ENCODE measurements around the gene TNRC6C. TPM values are rescaled to one million over a fixed set of nuclear protein-coding genes. Genes with fewer than 3 reads are reported as not detected.

Gene TNRC6C
- total and polyA plus RNA-seq, 9 of the 15 experiments (the other 6 are each of a cell fraction or from before 2014, with no cell fraction given) = 0.20 to 4.9 (median 2.3) TPM

GRCh38 chr17:78107976-78108725 lies 149.6 kb downstream of the TNRC6C start:
- H3K36me3 ChIP-seq (ENCODE audit: control insufficient read depth, insufficient read depth, low read length) = peaks cover 58% of the 10 kb centered on the region
- TF ChIP-seq, protein P1, sequence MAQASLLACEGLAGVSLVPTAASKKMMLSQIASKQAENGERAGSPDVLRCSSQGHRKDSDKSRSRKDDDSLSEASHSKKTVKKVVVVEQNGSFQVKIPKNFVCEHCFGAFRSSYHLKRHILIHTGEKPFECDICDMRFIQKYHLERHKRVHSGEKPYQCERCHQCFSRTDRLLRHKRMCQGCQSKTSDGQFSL (CRISPR knock-in tag; IDR thresholded peaks at IDR 0.05) = no peak
- TF ChIP-seq, protein P1 (tag; IDR thresholded peaks at IDR 0.05) = peak in 1 of 2 experiments; percentile 44; a peak in 1 of 4 replicates
- peak; percentile 79 for TF ChIP-seq ZFP36 (IDR thresholded peaks at IDR 0.05; ENCODE audit: low read depth, low read length, partially characterized antibody)
- TF ChIP-seq TRIM25 (IDR thresholded peaks at IDR 0.05; ENCODE audit: borderline replicate concordance) = no peak
- TF ChIP-seq, protein P2, sequence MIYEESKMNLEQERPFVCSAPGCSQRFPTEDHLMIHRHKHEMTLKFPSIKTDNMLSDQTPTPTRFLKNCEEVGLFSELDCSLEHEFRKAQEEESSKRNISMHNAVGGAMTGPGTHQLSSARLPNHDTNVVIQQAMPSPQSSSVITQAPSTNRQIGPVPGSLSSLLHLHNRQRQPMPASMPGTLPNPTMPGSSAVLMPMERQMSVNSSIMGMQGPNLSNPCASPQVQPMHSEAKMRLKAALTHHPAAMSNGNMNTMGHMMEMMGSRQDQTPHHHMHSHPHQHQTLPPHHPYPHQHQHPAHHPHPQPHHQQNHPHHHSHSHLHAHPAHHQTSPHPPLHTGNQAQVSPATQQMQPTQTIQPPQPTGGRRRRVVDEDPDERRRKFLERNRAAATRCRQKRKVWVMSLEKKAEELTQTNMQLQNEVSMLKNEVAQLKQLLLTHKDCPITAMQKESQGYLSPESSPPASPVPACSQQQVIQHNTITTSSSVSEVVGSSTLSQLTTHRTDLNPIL (CRISPR knock-in tag; IDR thresholded peaks at IDR 0.05) = no peak
- no peak overlapping the region for H3K27ac ChIP-seq (ENCODE audit: extremely low read depth, low read depth, low read length)
- peaks cover 7% of the 10 kb centered on the region for H4K20me1 ChIP-seq (replicated peaks; ENCODE audit: control insufficient read depth, insufficient read depth, low read length)
- DNase-seq (ENCODE audit: extremely low read depth in 1 of 4, low spot score in 3 of 4) = no peak
- ATAC-seq = no peak
- peak overlapping the region in 1 of 2 experiments; percentile 64; a peak in 1 of 4 replicates for H3K9ac ChIP-seq (ENCODE audit: insufficient read depth in 1 of 2, low read depth in 2 of 2, low read length in 2 of 2)
- in situ Hi-C loops (cut with MboI) = no loop called here
- H3K9me1 ChIP-seq (ENCODE audit: control insufficient read depth, insufficient read depth, low read length) = no peaks in the 10 kb centered on the region
- no TSS peak for BruUV-seq (replicated peaks)
- CTCF ChIA-PET (ENCODE audit: low intra/inter-chr PET ratio) = no interaction called here
- intact Hi-C loops (cut with micrococcal nuclease) = no loop called here
- H3K79me2 ChIP-seq (ENCODE audit: control insufficient read depth, insufficient read depth, low read length) = peaks cover 13% of the 10 kb centered on the region; the same call in 2 of the 3 replicates
- H3K4me1 ChIP-seq (replicated peaks in 1 of 2; ENCODE audit: control insufficient read depth in 2 of 2, insufficient read depth in 2 of 2, low read length in 2 of 2) = peaks cover 0 to 41% of the 10 kb centered on the region in 2 experiments; a peak in 3 of 5 replicates
- 90% methylated on average over 17 of the region's 21 CpGs for WGBS (ENCODE audit: insufficient coverage, low coverage, missing lambda C conversion rate)
- no peak overlapping the region for H2AFZ ChIP-seq (ENCODE audit: low read depth, low read length)
- no peak for FAIRE-seq
- H3K27me3 ChIP-seq (ENCODE audit: control insufficient read depth in 2 of 2, insufficient read depth in 2 of 2, low read length in 2 of 2) = no peaks in the 10 kb centered on the region
- no peak overlapping the region for H3K4me3 ChIP-seq
- POLR2A ChIA-PET = interaction anchor here (0.6 to 1.1 kb wide), 3 partner anchors 28 to 89 kb away, joined by 3 read pairs; no protein-coding TSS in a partner anchor
- H3K9me3 ChIP-seq (replicated peaks; ENCODE audit: control insufficient read depth, insufficient read depth, low read depth, low read length) = no peaks in the 10 kb centered on the region
- no peak overlapping the region for H3K4me2 ChIP-seq (ENCODE audit: insufficient read depth, low read length)
